Measurements from ENCODE around the gene ARHGEF28. TPM values are rescaled to one million over a fixed set of nuclear protein-coding genes. Genes with fewer than 3 reads are reported as not detected.

The ARHGEF28 gene
- total RNA-seq, 4 donors from 2014 or later: 9.8 to 18.7 (median 18.6) TPM

DNA sequence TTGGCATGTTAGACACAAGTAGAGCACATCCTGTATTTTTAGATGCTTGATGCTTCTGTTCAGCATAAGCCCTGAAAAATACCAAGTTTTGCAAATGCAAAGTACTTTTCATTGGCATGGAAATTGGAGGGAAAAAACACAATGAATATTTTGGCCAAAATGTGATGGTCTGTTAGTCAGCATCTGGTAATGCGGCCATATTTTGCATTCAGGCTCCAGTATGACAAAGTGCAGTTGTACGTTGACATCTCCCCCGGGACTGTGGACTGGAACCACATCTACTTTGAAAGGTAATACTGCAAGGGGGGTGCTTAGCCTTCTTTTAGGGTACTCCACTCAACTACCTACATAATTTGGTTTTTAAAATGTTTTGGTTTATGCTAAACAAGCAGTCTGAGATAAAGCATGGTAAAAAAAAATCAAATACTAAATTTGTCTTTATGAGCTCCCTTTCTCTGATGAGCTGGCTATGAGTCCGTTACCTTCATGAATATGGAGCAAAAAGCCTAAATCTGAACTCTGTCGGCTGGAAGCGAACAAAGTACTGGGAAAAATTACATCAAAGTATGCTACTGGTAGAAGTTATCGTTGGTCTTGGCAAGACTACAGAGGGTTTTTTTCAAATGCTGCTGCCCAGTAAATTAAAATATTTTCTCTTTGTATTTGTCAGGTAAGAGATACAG is 297.0 kb downstream of the ARHGEF28 start:
- intact Hi-C loops (cut with DNase I; ENCODE audit: low total_unique reads) (no loop called here), in situ Hi-C loops (cut with MboI; ENCODE audit: low pct_ligation_motif_present in 1 of 4, low pct_unique_long_range_greater_than_20kb in 1 of 4, low sequenced_read_pairs in 3 of 4) (no loop called here)
- 82 to 87% methylated on average over 6 to 7 of the region's 7 CpGs for whole genome bisulfite sequencing, 2 donors (ENCODE audit: low coverage in 1 of 2)
- Histone ChIP-seq H3K36me3 (no peaks in the 10 kb centered on the region), H3K27me3 (no peaks in the 10 kb centered on the region), H3K4me1 (peaks cover 0 to 7% (median 0%) of the 10 kb centered on the region in 4 donors), H3K27ac (no peak overlapping the region), H3K9me3 (no peaks in the 10 kb centered on the region), H3K4me3 (no peak overlapping the region)
- DNase-seq: no peak
- no peak for TF ChIP-seq POLR2A (IDR thresholded peaks at IDR 0.05)
- no peak for TF ChIP-seq EP300 (IDR thresholded peaks at IDR 0.05; ENCODE audit: low read depth)
- no peak for TF ChIP-seq POLR2AphosphoS5 (IDR thresholded peaks at IDR 0.05)
- TF ChIP-seq, protein P1, sequence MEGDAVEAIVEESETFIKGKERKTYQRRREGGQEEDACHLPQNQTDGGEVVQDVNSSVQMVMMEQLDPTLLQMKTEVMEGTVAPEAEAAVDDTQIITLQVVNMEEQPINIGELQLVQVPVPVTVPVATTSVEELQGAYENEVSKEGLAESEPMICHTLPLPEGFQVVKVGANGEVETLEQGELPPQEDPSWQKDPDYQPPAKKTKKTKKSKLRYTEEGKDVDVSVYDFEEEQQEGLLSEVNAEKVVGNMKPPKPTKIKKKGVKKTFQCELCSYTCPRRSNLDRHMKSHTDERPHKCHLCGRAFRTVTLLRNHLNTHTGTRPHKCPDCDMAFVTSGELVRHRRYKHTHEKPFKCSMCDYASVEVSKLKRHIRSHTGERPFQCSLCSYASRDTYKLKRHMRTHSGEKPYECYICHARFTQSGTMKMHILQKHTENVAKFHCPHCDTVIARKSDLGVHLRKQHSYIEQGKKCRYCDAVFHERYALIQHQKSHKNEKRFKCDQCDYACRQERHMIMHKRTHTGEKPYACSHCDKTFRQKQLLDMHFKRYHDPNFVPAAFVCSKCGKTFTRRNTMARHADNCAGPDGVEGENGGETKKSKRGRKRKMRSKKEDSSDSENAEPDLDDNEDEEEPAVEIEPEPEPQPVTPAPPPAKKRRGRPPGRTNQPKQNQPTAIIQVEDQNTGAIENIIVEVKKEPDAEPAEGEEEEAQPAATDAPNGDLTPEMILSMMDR (IDR thresholded peaks at IDR 0.05): no peak

GRCh38 chr5:73928476-73929070 is 302.6 kb downstream of the ARHGEF28 start:
- 91 to 97% methylated on average over 7 of the region's 7 CpGs for WGBS, 2 donors (ENCODE audit: low coverage in 1 of 2)
- Histone ChIP-seq H3K27ac (no peak overlapping the region), H3K4me1 (no peaks in the 10 kb centered on the region), H3K27me3 (no peaks in the 10 kb centered on the region), H3K36me3 (no peaks in the 10 kb centered on the region), H3K9me3 (no peaks in the 10 kb centered on the region), H3K4me3 (no peak overlapping the region)
- no peak for DNase-seq
- in situ Hi-C loops (cut with MboI; ENCODE audit: low pct_ligation_motif_present in 1 of 4, low pct_unique_long_range_greater_than_20kb in 1 of 4, low sequenced_read_pairs in 3 of 4): no loop called here
- intact Hi-C loops (cut with DNase I; ENCODE audit: low total_unique reads): no loop called here
- no peak for TF ChIP-seq POLR2AphosphoS5 (IDR thresholded peaks at IDR 0.05)
- TF ChIP-seq, protein P1 (IDR thresholded peaks at IDR 0.05): no peak
- TF ChIP-seq EP300 (IDR thresholded peaks at IDR 0.05; ENCODE audit: low read depth): no peak
- no peak for TF ChIP-seq POLR2A (IDR thresholded peaks at IDR 0.05)

DNA sequence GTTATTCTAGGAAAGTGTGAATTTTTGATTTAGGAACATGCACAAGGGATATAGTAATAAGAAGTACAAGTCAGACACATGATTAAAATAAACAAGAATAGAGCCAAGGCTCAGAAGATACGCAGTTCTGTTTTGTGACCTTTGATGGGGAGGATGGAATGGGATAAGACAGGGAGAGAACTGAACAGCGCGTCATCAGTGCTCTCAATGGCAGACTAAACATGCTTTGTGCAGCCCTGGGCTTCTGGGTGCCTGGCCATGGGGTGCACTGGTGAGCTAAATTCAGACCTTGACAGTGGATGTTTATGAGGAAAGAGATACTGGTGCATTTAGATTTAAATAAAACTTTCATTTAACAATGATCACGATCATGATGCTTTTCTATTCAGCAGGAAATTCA is 309.7 kb downstream of the ARHGEF28 start:
- no peak for DNase-seq
- H3K4me1 ChIP-seq: no peaks in the 10 kb centered on the region
- H3K4me3 ChIP-seq: no peak overlapping the region
- intact Hi-C loops (cut with DNase I; ENCODE audit: low total_unique reads) (no loop called here), in situ Hi-C loops (cut with MboI; ENCODE audit: low pct_ligation_motif_present in 1 of 4, low pct_unique_long_range_greater_than_20kb in 1 of 4, low sequenced_read_pairs in 3 of 4) (no loop called here)
- TF ChIP-seq, protein P1 (IDR thresholded peaks at IDR 0.05): no peak
- TF ChIP-seq EP300 (IDR thresholded peaks at IDR 0.05; ENCODE audit: low read depth) (no peak), POLR2A (IDR thresholded peaks at IDR 0.05) (no peak)
- H3K36me3 ChIP-seq: no peaks in the 10 kb centered on the region
- no peaks in the 10 kb centered on the region for H3K9me3 ChIP-seq
- 79 to 95% methylated on average over 4 of the region's 4 CpGs for WGBS, 2 donors (ENCODE audit: low coverage in 1 of 2)
- H3K27ac ChIP-seq: no peak overlapping the region
- no peaks in the 10 kb centered on the region for H3K27me3 ChIP-seq

- H3K4me1 ChIP-seq: no peaks in the 10 kb centered on the region
- H3K27me3 ChIP-seq: no peaks in the 10 kb centered on the region
- no peak for DNase-seq
- H3K36me3 ChIP-seq: no peaks in the 10 kb centered on the region
- intact Hi-C loops (cut with DNase I; ENCODE audit: low total_unique reads): no loop called here
- H3K27ac ChIP-seq: no peak overlapping the region
- no peak overlapping the region for H3K4me3 ChIP-seq
- in situ Hi-C loops (cut with MboI; ENCODE audit: low pct_ligation_motif_present in 1 of 4, low pct_unique_long_range_greater_than_20kb in 1 of 4, low sequenced_read_pairs in 3 of 4): no loop called here
- 79 to 84% methylated on average over 4 to 5 of the region's 5 CpGs for WGBS, 2 donors (ENCODE audit: low coverage in 1 of 2)
- TF ChIP-seq POLR2AphosphoS5 (IDR thresholded peaks at IDR 0.05): no peak
- TF ChIP-seq, protein P1 (IDR thresholded peaks at IDR 0.05): no peak
- no peak for TF ChIP-seq EP300 (IDR thresholded peaks at IDR 0.05; ENCODE audit: low read depth)
- no peak for TF ChIP-seq POLR2A (IDR thresholded peaks at IDR 0.05)
- no peaks in the 10 kb centered on the region for H3K9me3 ChIP-seq
These were observed 312.4 kb downstream of the ARHGEF28 start for GRCh38 chr5:73938280-73938937.
